Effector memory CD8-positive, alpha-beta T cell (primary cell): ENCODE data around the gene PHLPP1.

ENCODE experiments used
- ATAC-seq: fragments of 150-1000 bp; cut with Tn5 transposase; replicated peaks from 2 replicates; pipeline ENCODE4 v1.10.0; 2021; ENCODE audit warnings: mild to moderate bottlenecking, moderate library complexity
- DNase-seq, 3 experiments: peaks; one replicate each; pipeline ENCODE4 v3.0.0; 2021
- H3K27ac Mint-ChIP-seq, 2 donors: one replicate each; pipeline ENCODE4 v1.8.0; 2022; ENCODE audit warnings: mild to moderate bottlenecking in 2 of 2, mixed read lengths in 2 of 2, moderate library complexity in 2 of 2
- H3K27me3 Mint-ChIP-seq, 2 donors: one replicate each; pipeline ENCODE4 v1.8.0; 2022; ENCODE audit warnings: mixed read lengths in 2 of 2
- H3K36me3 Mint-ChIP-seq: one replicate; pipeline ENCODE4 v1.8.0; 2022; ENCODE audit warnings: mild to moderate bottlenecking, moderate library complexity, mixed read lengths; ENCODE audit not compliant: insufficient read depth
- H3K4me1 Mint-ChIP-seq, 2 donors: one replicate each; pipeline ENCODE4 v1.8.0; 2022; ENCODE audit warnings: low read depth in 2 of 2, mixed read lengths in 2 of 2
- H3K4me3 Mint-ChIP-seq, 2 donors: one replicate each; pipeline ENCODE4 v1.8.0; 2022; ENCODE audit warnings: mild to moderate bottlenecking in 2 of 2, mixed read lengths in 2 of 2, moderate library complexity in 2 of 2
- H3K9me3 Mint-ChIP-seq, 2 donors: one replicate each; pipeline ENCODE4 v1.8.0; 2022; ENCODE audit warnings: mixed read lengths in 2 of 2

Gene PHLPP1

GRCh38 chr18:62721839-62722795 is 6.8 kb downstream of the PHLPP1 start:
- Mint-ChIP-seq H3K4me3 (no peak overlapping the region), H3K27ac (no peak overlapping the region), H3K27me3 (no peaks in the 10 kb centered on the region), H3K9me3 (no peaks in the 10 kb centered on the region), H3K4me1 (peaks cover 17 to 25% of the 10 kb centered on the region in 2 donors), H3K36me3 (peaks cover 1% of the 10 kb centered on the region)
- ATAC-seq, result no peak
- DNase-seq, result no peak

GRCh38 chr18:62723666-62724281 is 8.4 kb downstream of the PHLPP1 start:
- Mint-ChIP-seq H3K4me3 (no peak overlapping the region), H3K9me3 (no peaks in the 10 kb centered on the region), H3K4me1 (peaks cover 8 to 11% of the 10 kb centered on the region in 2 donors), H3K27ac (no peak overlapping the region), H3K36me3 (no peaks in the 10 kb centered on the region), H3K27me3 (no peaks in the 10 kb centered on the region)
- DNase-seq, result no peak
- ATAC-seq, result no peak

- Mint-ChIP-seq H3K4me1 (peaks cover 0 to 2% of the 10 kb centered on the region in 2 donors), H3K36me3 (no peaks in the 10 kb centered on the region), H3K4me3 (no peak overlapping the region), H3K27me3 (no peaks in the 10 kb centered on the region), H3K9me3 (no peaks in the 10 kb centered on the region), H3K27ac (no peak overlapping the region)
- DNase-seq (no peak), ATAC-seq (no peak)
Measured at GRCh38 chr18:62725896-62726295, 10.6 kb downstream of the PHLPP1 start.

DNA sequence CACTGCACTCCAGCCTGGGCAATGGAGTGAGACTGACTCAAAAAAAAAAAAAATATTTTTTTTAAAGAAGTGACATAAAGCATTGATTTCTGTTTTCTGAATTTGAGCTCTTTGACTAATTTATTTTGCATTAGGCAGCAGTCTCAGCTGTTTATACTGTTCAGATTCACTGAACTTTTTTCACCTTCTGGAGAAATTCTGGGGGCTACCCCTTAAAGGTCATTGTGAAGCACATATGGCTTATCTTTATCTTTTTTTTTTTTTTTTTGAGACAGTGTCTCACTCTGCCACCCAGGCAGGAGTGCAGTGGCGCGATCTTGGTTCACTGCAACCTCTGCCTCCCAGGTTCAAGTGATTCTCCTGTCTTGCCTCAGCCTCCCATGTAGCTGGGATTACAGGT is 12.9 kb downstream of the PHLPP1 start:
- peaks cover 2 to 4% of the 10 kb centered on the region in 2 donors for H3K4me1 Mint-ChIP-seq
- no peak for DNase-seq

GRCh38 chr18:62729487-62730386 is 14.4 kb downstream of the PHLPP1 start:
- DNase-seq (no peak), ATAC-seq (no peak)
- Mint-ChIP-seq H3K27ac (no peak overlapping the region), H3K4me1 (peaks cover 0 to 4% of the 10 kb centered on the region in 2 donors), H3K4me3 (no peak overlapping the region), H3K27me3 (no peaks in the 10 kb centered on the region), H3K36me3 (no peaks in the 10 kb centered on the region), H3K9me3 (no peaks in the 10 kb centered on the region)

More for the DNA sequence above, 12.9 kb downstream of the PHLPP1 start:
- no peak overlapping the region for H3K27ac Mint-ChIP-seq
- no peak overlapping the region for H3K4me3 Mint-ChIP-seq
- H3K27me3 Mint-ChIP-seq, result no peaks in the 10 kb centered on the region
- no peaks in the 10 kb centered on the region for H3K36me3 Mint-ChIP-seq
- no peak for ATAC-seq
- H3K9me3 Mint-ChIP-seq, result no peaks in the 10 kb centered on the region

DNA sequence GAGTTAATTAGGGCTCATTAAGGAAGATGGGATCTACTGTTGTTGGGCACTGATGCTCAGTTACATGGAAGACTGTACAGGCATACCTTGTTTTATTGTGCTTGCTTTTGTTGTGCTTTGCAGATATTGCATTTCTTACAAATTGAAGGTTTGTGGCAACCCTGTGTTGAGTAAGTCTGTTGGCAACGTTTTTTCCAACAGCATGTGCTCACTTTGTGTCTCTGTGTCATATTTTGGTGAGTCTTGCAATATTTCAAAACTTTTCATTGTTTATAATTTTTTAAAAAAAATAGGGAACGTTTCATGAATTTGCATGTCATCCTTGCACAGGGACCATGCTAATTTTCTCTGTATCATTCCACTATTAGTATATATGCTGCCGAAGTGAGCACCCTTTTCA is 15.6 kb downstream of the PHLPP1 start:
- Mint-ChIP-seq H3K36me3 (no peaks in the 10 kb centered on the region), H3K9me3 (no peaks in the 10 kb centered on the region), H3K4me3 (no peak overlapping the region), H3K4me1 (peaks cover under 1 to 4% of the 10 kb centered on the region in 2 donors), H3K27ac (no peak overlapping the region), H3K27me3 (no peaks in the 10 kb centered on the region)
- no peak for ATAC-seq
- DNase-seq, result no peak

DNA sequence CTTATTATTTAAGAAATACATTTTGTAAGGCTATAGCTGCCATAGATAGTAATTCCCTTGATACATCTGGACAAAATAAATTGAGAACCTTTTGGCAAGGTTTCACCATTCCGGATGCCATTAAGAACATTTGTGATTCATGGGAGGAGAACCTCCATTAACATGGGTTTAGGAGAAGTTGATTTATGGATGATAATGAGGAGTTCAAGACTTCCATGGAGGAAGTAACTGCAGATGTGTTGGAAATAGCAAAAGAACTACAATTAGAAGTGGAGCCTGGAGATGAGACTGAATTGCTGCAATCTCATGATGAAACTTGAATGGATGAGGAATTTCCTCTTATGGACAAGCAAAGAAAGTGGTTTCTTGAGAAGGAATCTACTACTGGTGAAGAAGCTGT is 17.3 kb downstream of the PHLPP1 start:
- Mint-ChIP-seq H3K9me3 (no peaks in the 10 kb centered on the region), H3K36me3 (peaks cover 4% of the 10 kb centered on the region), H3K4me3 (no peak overlapping the region), H3K27me3 (no peaks in the 10 kb centered on the region), H3K4me1 (peaks cover 7 to 8% of the 10 kb centered on the region in 2 donors), H3K27ac (no peak overlapping the region)
- ATAC-seq, result no peak
- DNase-seq, result no peak

GRCh38 chr18:62734290-62734689 is 18.9 kb downstream of the PHLPP1 start:
- Mint-ChIP-seq H3K4me3 (no peak overlapping the region), H3K4me1 (peaks cover 7 to 8% of the 10 kb centered on the region in 2 donors), H3K9me3 (no peaks in the 10 kb centered on the region), H3K36me3 (peaks cover 4% of the 10 kb centered on the region), H3K27ac (no peak overlapping the region), H3K27me3 (no peaks in the 10 kb centered on the region)
- DNase-seq (no peak), ATAC-seq (no peak)

DNA sequence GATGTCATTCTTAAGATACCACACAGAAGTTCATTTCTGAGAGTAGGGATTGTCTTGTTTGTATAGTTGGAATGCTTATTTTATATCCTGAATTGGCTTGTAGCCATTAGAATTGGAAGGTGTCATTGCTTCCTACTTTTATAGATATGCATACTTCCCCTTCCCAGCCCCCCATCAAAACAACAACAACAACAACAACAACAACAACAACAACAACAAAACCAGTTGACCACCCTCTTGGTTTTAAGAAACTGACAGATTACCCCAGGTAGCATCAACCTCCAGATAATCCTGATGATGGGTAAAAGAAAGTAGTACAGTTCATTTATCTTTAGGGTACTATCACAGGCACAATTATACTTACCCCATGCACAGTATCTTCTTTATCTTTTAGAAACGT is 20.0 kb downstream of the PHLPP1 start:
- Mint-ChIP-seq H3K4me1 (peaks cover 7 to 14% of the 10 kb centered on the region in 2 donors), H3K4me3 (no peak overlapping the region), H3K27ac (no peak overlapping the region), H3K27me3 (no peaks in the 10 kb centered on the region), H3K9me3 (no peaks in the 10 kb centered on the region), H3K36me3 (peaks cover 4% of the 10 kb centered on the region)
- ATAC-seq (no peak), DNase-seq (no peak)

DNA sequence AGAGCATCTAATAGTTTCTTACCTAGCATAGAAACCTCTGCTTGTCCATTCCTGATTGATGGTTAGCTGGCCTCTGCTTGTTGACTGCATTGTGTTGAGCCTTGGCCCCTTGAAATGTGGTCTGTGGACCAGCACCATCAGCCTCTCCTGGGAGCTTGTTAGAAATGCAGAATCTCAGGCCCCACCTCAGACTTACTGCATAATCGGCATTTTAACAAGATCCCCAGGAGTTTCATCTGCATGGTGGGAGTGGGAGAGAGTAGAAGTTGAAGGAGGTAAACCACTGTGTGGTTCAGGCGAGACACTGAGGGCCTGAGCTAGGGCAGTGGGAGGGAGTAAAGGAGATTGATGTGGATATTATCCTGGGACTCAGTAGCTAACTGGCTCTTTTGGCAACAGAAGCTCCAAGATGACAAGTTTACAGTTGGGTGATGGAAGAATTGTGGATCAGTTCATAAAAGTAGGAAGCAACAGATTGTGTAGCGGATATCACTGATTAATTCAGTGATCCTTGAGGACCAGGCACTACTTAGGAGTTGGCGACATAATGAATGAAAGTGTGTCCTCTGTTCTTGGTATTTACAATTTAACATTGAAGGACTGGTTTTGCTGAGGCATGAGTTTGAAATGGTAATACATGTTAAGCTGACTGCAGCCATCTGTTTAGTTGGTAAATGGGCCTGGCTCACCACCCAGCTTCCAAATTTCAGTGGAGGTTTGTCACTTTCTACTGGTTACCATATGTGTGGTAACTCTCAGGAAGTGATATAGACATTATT is 20.9 kb downstream of the PHLPP1 start:
- no peak for ATAC-seq
- Mint-ChIP-seq H3K36me3 (peaks cover 4% of the 10 kb centered on the region), H3K27ac (no peak overlapping the region), H3K27me3 (no peaks in the 10 kb centered on the region), H3K9me3 (no peaks in the 10 kb centered on the region), H3K4me3 (no peak overlapping the region), H3K4me1 (peaks cover 7 to 14% of the 10 kb centered on the region in 2 donors)
- no peak for DNase-seq

DNA sequence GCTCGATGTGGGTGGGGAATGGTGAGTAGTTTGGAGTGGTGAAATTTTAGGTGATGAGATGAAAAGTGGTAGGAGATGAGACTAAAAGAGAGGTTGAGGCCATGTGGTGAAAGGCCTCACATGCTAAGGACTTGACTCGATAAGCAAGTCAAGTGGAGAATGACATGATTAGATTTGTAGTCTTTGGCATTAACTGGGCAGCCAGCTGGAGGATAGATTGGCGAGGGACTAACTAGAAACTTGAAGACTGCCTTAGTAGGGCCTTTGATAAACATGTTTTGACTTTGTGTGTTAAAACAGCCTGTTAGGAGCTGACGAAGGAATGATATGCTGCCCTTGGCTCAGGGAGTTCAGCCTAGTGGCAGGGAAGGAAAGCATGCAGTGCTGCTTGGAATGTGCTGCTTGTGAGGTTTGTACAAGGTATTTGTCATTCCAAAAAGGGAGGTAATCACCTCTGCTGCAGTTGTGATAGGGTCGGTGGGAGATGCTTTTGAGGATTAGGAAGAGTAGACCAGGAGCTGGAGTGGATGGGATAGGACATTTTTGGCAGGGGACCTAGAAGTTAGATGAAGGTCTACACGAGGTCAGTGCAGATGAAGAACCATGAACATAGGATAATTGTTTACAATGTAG is 22.0 kb downstream of the PHLPP1 start:
- ATAC-seq (no peak), DNase-seq (no peak)
- Mint-ChIP-seq H3K9me3 (no peaks in the 10 kb centered on the region), H3K4me3 (no peak overlapping the region), H3K4me1 (peaks cover 7 to 14% of the 10 kb centered on the region in 2 donors), H3K27ac (no peak overlapping the region), H3K27me3 (no peaks in the 10 kb centered on the region), H3K36me3 (peaks cover 4% of the 10 kb centered on the region)

DNA sequence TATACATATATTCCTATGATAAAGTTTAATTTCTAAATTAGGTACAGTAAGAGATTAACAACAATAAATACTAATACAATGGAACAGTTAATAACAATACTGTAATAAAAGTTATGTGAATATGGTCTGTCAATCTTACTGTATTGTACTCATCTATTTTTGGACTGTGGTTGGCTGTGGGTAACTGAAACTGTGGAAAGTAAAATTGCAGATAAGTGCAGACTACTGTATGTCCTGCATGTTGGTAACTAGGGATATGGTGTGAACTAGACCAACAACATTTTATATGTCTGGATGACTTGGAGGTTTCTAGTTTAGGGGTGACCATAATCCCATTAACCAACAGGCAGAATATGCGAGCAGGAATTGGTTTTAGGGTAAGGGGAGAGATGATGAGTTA is 23.3 kb downstream of the PHLPP1 start:
- H3K27me3 Mint-ChIP-seq, result no peaks in the 10 kb centered on the region
- H3K4me3 Mint-ChIP-seq, result no peak overlapping the region
- no peaks in the 10 kb centered on the region for H3K9me3 Mint-ChIP-seq

More for the DNA sequence above, 23.3 kb downstream of the PHLPP1 start:
- DNase-seq (no peak), ATAC-seq (no peak)
- peaks cover 4% of the 10 kb centered on the region for H3K36me3 Mint-ChIP-seq
- H3K4me1 Mint-ChIP-seq, result peaks cover 8 to 10% of the 10 kb centered on the region in 2 donors
- H3K27ac Mint-ChIP-seq, result no peak overlapping the region
